Liver (tissue), 3 donors: ENCODE results near the gene SOBP.

ENCODE experiments used
- CTCF ChIP-seq: fragments of 150-350 bp; IDR thresholded peaks from 2 replicates; pipeline ENCODE4 v1.5.1; 2017; ENCODE audit warnings: improper control_type of control experiment, low read depth, low read length; ENCODE audit not compliant: missing input control
- FOXA1 ChIP-seq: IDR thresholded peaks from 2 replicates; pipeline ENCODE4 v1.6.1; 2016; ENCODE audit warnings: antibody characterized with exemption
- GABPA ChIP-seq, 2 donors: IDR thresholded peaks in 1 of 2; conservative IDR thresholded peaks in 1 of 2; 2 replicates each; pipeline ENCODE4 v1.6.1; 2016; ENCODE audit warnings: antibody characterized with exemption in 2 of 2, mild to moderate bottlenecking in 1 of 2, moderate library complexity in 1 of 2
- HNF4G ChIP-seq: IDR thresholded peaks from 2 replicates; pipeline ENCODE4 v1.6.1; 2016; ENCODE audit warnings: antibody characterized with exemption
- REST ChIP-seq: IDR thresholded peaks from 2 replicates; pipeline ENCODE4 v1.6.1; 2016; ENCODE audit warnings: antibody characterized with exemption, mild to moderate bottlenecking
- TAF1 ChIP-seq: conservative IDR thresholded peaks from 2 replicates; pipeline ENCODE4 v1.6.1; 2016; ENCODE audit warnings: antibody characterized with exemption, mild to moderate bottlenecking
- donor health status: healthy.
- donor health status: healthy.

- TF ChIP-seq REST (no peak), HNF4G (no peak), CTCF (no peak), FOXA1 (no peak), TAF1 (no peak), GABPA (IDR thresholded peaks at IDR 0.05 in 1 of 2, conservative IDR thresholded peaks at IDR 0.05 in 1 of 2) (no peak)
Observed at GRCh38 chr6:107584726-107585125, 94.8 kb downstream of the SOBP start.
